ENCODE data around the gene OTOF.

DNA sequence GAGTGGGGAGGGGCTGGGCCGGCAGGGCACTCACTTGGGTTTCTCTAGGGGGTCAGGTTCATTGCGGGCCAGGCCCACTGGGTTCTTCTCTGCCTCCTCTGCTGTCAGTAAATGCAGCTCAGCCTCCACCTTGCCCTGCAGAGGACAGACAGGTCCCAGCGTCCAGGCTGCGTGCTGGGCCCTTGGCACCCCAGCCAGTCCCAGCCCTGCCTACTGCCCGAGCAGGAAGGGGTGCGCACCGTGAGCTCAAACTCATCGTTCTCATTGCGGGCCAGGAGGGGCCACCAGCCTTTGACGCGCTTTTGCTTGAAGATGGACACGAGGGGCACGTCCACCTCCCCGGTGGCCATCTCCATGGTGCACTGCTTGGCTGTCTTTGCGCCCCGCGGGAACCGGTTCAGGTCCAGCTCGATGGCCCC lies 17.3 kb downstream of the OTOF start:
- TF ChIP-seq ESRRA (IDR thresholded peaks at IDR 0.05; ENCODE audit: borderline replicate concordance, low read length) (no peak), CHD2 (IDR thresholded peaks at IDR 0.05; ENCODE audit: low read length, partially characterized antibody) (no peak), MAZ (IDR thresholded peaks at IDR 0.05; ENCODE audit: borderline replicate concordance, low read depth, low read length) (no peak), CEBPB (IDR thresholded peaks at IDR 0.05) (no peak), RARB (CRISPR knock-in tag; IDR thresholded peaks at IDR 0.05) (no peak), POLR2A (IDR thresholded peaks at IDR 0.05; ENCODE audit: low read length) (no peak), HOXA7 (CRISPR knock-in tag; IDR thresholded peaks at IDR 0.05) (no peak), TFCP2L1 (CRISPR knock-in tag; IDR thresholded peaks at IDR 0.05) (no peak), RAD21 (conservative IDR thresholded peaks at IDR 0.05 in 1 of 2, IDR thresholded peaks at IDR 0.05 in 1 of 2) (no peak)
- TF ChIP-seq, protein P1, sequence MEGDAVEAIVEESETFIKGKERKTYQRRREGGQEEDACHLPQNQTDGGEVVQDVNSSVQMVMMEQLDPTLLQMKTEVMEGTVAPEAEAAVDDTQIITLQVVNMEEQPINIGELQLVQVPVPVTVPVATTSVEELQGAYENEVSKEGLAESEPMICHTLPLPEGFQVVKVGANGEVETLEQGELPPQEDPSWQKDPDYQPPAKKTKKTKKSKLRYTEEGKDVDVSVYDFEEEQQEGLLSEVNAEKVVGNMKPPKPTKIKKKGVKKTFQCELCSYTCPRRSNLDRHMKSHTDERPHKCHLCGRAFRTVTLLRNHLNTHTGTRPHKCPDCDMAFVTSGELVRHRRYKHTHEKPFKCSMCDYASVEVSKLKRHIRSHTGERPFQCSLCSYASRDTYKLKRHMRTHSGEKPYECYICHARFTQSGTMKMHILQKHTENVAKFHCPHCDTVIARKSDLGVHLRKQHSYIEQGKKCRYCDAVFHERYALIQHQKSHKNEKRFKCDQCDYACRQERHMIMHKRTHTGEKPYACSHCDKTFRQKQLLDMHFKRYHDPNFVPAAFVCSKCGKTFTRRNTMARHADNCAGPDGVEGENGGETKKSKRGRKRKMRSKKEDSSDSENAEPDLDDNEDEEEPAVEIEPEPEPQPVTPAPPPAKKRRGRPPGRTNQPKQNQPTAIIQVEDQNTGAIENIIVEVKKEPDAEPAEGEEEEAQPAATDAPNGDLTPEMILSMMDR (IDR thresholded peaks at IDR 0.05) = no peak
- TF ChIP-seq, protein P2, sequence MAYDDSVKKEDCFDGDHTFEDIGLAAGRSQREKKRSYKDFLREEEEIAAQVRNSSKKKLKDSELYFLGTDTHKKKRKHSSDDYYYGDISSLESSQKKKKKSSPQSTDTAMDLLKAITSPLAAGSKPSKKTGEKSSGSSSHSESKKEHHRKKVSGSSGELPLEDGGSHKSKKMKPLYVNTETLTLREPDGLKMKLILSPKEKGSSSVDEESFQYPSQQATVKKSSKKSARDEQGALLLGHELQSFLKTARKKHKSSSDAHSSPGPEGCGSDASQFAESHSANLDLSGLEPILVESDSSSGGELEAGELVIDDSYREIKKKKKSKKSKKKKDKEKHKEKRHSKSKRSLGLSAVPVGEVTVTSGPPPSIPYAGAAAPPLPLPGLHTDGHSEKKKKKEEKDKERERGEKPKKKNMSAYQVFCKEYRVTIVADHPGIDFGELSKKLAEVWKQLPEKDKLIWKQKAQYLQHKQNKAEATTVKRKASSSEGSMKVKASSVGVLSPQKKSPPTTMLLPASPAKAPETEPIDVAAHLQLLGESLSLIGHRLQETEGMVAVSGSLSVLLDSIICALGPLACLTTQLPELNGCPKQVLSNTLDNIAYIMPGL (CRISPR knock-in tag; IDR thresholded peaks at IDR 0.05; ENCODE audit: borderline replicate concordance) = no peak
- TF ChIP-seq, protein P3, sequence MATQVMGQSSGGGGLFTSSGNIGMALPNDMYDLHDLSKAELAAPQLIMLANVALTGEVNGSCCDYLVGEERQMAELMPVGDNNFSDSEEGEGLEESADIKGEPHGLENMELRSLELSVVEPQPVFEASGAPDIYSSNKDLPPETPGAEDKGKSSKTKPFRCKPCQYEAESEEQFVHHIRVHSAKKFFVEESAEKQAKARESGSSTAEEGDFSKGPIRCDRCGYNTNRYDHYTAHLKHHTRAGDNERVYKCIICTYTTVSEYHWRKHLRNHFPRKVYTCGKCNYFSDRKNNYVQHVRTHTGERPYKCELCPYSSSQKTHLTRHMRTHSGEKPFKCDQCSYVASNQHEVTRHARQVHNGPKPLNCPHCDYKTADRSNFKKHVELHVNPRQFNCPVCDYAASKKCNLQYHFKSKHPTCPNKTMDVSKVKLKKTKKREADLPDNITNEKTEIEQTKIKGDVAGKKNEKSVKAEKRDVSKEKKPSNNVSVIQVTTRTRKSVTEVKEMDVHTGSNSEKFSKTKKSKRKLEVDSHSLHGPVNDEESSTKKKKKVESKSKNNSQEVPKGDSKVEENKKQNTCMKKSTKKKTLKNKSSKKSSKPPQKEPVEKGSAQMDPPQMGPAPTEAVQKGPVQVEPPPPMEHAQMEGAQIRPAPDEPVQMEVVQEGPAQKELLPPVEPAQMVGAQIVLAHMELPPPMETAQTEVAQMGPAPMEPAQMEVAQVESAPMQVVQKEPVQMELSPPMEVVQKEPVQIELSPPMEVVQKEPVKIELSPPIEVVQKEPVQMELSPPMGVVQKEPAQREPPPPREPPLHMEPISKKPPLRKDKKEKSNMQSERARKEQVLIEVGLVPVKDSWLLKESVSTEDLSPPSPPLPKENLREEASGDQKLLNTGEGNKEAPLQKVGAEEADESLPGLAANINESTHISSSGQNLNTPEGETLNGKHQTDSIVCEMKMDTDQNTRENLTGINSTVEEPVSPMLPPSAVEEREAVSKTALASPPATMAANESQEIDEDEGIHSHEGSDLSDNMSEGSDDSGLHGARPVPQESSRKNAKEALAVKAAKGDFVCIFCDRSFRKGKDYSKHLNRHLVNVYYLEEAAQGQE (IDR thresholded peaks at IDR 0.05) = no peak
- TF ChIP-seq, protein P4, sequence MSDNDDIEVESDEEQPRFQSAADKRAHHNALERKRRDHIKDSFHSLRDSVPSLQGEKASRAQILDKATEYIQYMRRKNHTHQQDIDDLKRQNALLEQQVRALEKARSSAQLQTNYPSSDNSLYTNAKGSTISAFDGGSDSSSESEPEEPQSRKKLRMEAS (IDR thresholded peaks at IDR 0.05) = no peak
- TF ChIP-seq, protein P5, sequence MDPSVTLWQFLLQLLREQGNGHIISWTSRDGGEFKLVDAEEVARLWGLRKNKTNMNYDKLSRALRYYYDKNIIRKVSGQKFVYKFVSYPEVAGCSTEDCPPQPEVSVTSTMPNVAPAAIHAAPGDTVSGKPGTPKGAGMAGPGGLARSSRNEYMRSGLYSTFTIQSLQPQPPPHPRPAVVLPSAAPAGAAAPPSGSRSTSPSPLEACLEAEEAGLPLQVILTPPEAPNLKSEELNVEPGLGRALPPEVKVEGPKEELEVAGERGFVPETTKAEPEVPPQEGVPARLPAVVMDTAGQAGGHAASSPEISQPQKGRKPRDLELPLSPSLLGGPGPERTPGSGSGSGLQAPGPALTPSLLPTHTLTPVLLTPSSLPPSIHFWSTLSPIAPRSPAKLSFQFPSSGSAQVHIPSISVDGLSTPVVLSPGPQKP (IDR thresholded peaks at IDR 0.05; ENCODE audit: low read depth, low read length) = no peak

Data from A549 (cell line).